ENCODE data around the gene ABCA4.

DNA sequence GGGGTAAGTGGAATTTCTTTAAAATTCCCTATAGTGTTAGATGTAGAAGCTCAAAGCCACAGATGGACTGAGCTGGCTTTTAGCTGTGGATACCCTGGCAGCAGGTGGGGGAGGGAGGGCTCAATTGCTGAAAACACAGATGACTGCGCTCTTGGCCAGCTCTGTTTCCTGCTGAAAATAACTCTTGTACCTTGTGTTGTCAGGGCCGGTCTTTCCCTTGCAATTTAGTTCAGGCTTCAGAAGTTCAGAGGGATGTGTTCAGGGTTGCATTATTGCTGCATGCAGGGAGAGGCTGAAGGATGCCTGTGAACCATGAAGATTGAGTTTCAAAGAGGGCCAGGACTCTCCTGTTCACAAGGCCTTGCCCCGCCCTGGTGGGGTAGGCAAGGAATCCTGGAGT, 153.6 kb downstream of the ABCA4 start:
- TF ChIP-seq, protein P1, sequence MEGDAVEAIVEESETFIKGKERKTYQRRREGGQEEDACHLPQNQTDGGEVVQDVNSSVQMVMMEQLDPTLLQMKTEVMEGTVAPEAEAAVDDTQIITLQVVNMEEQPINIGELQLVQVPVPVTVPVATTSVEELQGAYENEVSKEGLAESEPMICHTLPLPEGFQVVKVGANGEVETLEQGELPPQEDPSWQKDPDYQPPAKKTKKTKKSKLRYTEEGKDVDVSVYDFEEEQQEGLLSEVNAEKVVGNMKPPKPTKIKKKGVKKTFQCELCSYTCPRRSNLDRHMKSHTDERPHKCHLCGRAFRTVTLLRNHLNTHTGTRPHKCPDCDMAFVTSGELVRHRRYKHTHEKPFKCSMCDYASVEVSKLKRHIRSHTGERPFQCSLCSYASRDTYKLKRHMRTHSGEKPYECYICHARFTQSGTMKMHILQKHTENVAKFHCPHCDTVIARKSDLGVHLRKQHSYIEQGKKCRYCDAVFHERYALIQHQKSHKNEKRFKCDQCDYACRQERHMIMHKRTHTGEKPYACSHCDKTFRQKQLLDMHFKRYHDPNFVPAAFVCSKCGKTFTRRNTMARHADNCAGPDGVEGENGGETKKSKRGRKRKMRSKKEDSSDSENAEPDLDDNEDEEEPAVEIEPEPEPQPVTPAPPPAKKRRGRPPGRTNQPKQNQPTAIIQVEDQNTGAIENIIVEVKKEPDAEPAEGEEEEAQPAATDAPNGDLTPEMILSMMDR (IDR thresholded peaks at IDR 0.05; ENCODE audit: borderline replicate concordance, extremely low read depth, low read length, poor library complexity, severe bottlenecking) = no peak
- no peak for TF ChIP-seq EZH2 (IDR thresholded peaks at IDR 0.05; ENCODE audit: borderline replicate concordance, low read depth, low read length, severe bottlenecking)

Data from DND-41 (cell line).